Measurements from ENCODE around the gene MYCBP.

The MYCBP gene

GRCh38 chr1:38826262-38826661 lies 46.9 kb downstream of the MYCBP start:
- FAIRE-seq (no peak), DNase-seq (ENCODE audit: low spot score) (no peak)

GRCh38 chr1:38820860-38821259 lies 52.3 kb downstream of the MYCBP start:
- no peak for FAIRE-seq

GRCh38 chr1:38819516-38819915 lies 53.6 kb downstream of the MYCBP start:
- DNase-seq (ENCODE audit: low spot score): no peak
- FAIRE-seq: no peak

More at GRCh38 chr1:38820860-38821259, 52.3 kb downstream of the MYCBP start:
- DNase-seq (ENCODE audit: low spot score): no peak

- DNase-seq (ENCODE audit: low spot score): no peak
- FAIRE-seq: no peak
Observed at GRCh38 chr1:38819040-38819439, 54.1 kb downstream of the MYCBP start.

GRCh38 chr1:38818175-38818976 lies 54.8 kb downstream of the MYCBP start:
- FAIRE-seq (no peak), DNase-seq (ENCODE audit: low spot score) (peak; percentile 85)

- FAIRE-seq: no peak
Observed at GRCh38 chr1:38817267-38818174, 55.6 kb downstream of the MYCBP start.

GRCh38 chr1:38815903-38816627 lies 57.1 kb downstream of the MYCBP start:
- no peak for FAIRE-seq
- no peak for DNase-seq (ENCODE audit: low spot score)

More at GRCh38 chr1:38817267-38818174, 55.6 kb downstream of the MYCBP start:
- DNase-seq (ENCODE audit: low spot score): no peak

GRCh38 chr1:38814984-38815464 lies 58.1 kb downstream of the MYCBP start:
- DNase-seq (ENCODE audit: low spot score) (no peak), FAIRE-seq (no peak)

- DNase-seq (ENCODE audit: low spot score): no peak
- FAIRE-seq: no peak
Observed at GRCh38 chr1:38814444-38814983, 58.6 kb downstream of the MYCBP start.

- FAIRE-seq: no peak
- no peak for DNase-seq (ENCODE audit: low spot score)
Observed at GRCh38 chr1:38812981-38813380, 60.2 kb downstream of the MYCBP start.

Data from urothelium cell line (cell line).